K562 (cell line): ENCODE results near the gene BCL2L1. TPM values are rescaled to one million over a fixed set of nuclear protein-coding genes. Genes with fewer than 3 reads are reported as not detected.
A peak's percentile ranks its signal among the peaks of the same experiment; 100 is the strongest.

Experiments used
- GTF2B ChIP-seq: IDR thresholded peaks from 2 replicates; pipeline ENCODE4 v1.6.1; 2011; ENCODE audit not compliant: insufficient read length; ENCODE audit errors: extremely low read depth
- NRF1 ChIP-seq, 2 experiments: fragments of 450-650 bp; IDR thresholded peaks in 1 of 2; conservative IDR thresholded peaks in 1 of 2; 2 replicates each; pipeline ENCODE4 v1.6.1; 2014; ENCODE audit warnings: mild to moderate bottlenecking in 2 of 2
- SMC3 ChIP-seq: conservative IDR thresholded peaks from 2 replicates; pipeline ENCODE4 v1.6.1; 2011; ENCODE audit warnings: low read depth, low read length, improper control_type of control experiment; ENCODE audit not compliant: insufficient read depth
- ZBTB5 ChIP-seq: fragments of 450-650 bp; IDR thresholded peaks from 2 replicates; pipeline ENCODE4 v1.6.1; 2017; ENCODE audit warnings: antibody characterized with exemption
- polyA plus RNA-seq, 8 experiments: library from polyadenylated mRNA; depleted of rRNA in 4 of 8; stranded (reverse) in 5 of 8; unstranded in 3 of 8; fragments of >200 nt; fragmentation: Nextera tagmentation in 2 of 8; fragmentation: Illumina TruSeq in 1 of 8; extraction: Ambion mirVana in 2 of 8; extraction: Trizol in 1 of 8; gene quantifications; 2 replicates each; pipeline versions ENCODE4 v1.2.1 to v1.2.3, GENCODE V29; 2011 to 2014; ENCODE audit warnings: inconsistent platforms in 1 of 8, missing spikeins in 1 of 8
- total RNA-seq, 7 experiments: library from RNA; depleted of rRNA in 6 of 7; stranded (reverse); fragments of >200 nt in 6 of 7; fragmentation: Illumina TruSeq in 2 of 7; extraction: Trizol in 2 of 7; gene quantifications; 2 replicates each; pipeline versions ENCODE4 v1.2.1 to v1.2.3, GENCODE V29; 2011 to 2021; ENCODE audit warnings: low replicate concordance in 1 of 7
- TF ChIP-seq, protein P1 (sequence below): fragments of 450-650 bp; conservative IDR thresholded peaks from 2 replicates; pipeline ENCODE4 v1.6.1; 2016; ENCODE audit warnings: missing genetic modification characterization, low read depth, mild to moderate bottlenecking, missing compliant biosample characterization, moderate library complexity

Gene BCL2L1
- total and polyA plus RNA-seq, 9 of the 15 experiments (the other 6 are each of a cell fraction or from before 2014, with no cell fraction given) = 3.3 to 182 (median 120) TPM

- TF ChIP-seq, protein P1, sequence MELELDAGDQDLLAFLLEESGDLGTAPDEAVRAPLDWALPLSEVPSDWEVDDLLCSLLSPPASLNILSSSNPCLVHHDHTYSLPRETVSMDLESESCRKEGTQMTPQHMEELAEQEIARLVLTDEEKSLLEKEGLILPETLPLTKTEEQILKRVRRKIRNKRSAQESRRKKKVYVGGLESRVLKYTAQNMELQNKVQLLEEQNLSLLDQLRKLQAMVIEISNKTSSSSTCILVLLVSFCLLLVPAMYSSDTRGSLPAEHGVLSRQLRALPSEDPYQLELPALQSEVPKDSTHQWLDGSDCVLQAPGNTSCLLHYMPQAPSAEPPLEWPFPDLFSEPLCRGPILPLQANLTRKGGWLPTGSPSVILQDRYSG (tag) = peak; percentile 61; the same call in 1 of the 2 replicates
- TF ChIP-seq ZBTB5 (no peak), GTF2B (no peak), SMC3 (no peak), NRF1 (conservative IDR thresholded peaks at IDR 0.05 in 1 of 2, IDR thresholded peaks at IDR 0.05 in 1 of 2) (no peak)
Measured at GRCh38 chr20:31671324-31671723, 51.3 kb downstream of the BCL2L1 start (continued).
